LHCN-M2 (cell line): ENCODE measurements around the gene ADAMTS2. TPM values are rescaled to one million over a fixed set of nuclear protein-coding genes. Genes with fewer than 3 reads are reported as not detected.
A peak's percentile ranks its signal among the peaks of the same experiment; 100 is the strongest.

Experiments used
- DNase-seq: peaks from one replicate; pipeline ENCODE4 v3.0.0-alpha.2; 2012; ENCODE audit warnings: low read depth
- total RNA-seq: library from RNA; depleted of rRNA; stranded (reverse); fragments of >200 nt; gene quantifications from 2 replicates; pipeline ENCODE4 v1.2.3, GENCODE V29; 2014

ADAMTS2 gene
- total RNA-seq, 1 experiment from 2014 or later, result 24.1 TPM

GRCh38 chr5:179164331-179165311, 180.6 kb downstream of the ADAMTS2 start:
- DNase-seq, result no peak

- no peak for DNase-seq
Measured at GRCh38 chr5:179163236-179164155, 181.8 kb downstream of the ADAMTS2 start.

GRCh38 chr5:179162351-179163235, 182.7 kb downstream of the ADAMTS2 start:
- DNase-seq, result no peak

GRCh38 chr5:179161901-179162300, 183.4 kb downstream of the ADAMTS2 start:
- DNase-seq, result no peak

GRCh38 chr5:179160584-179160983, 184.7 kb downstream of the ADAMTS2 start:
- DNase-seq, result peak; percentile 42

- DNase-seq, result no peak
Measured at GRCh38 chr5:179158556-179158955, 186.7 kb downstream of the ADAMTS2 start.

- DNase-seq, result no peak
Measured at GRCh38 chr5:179154991-179155955, 190.0 kb downstream of the ADAMTS2 start.

GRCh38 chr5:179154346-179154990, 190.8 kb downstream of the ADAMTS2 start:
- no peak for DNase-seq

GRCh38 chr5:179153921-179154345, 191.3 kb downstream of the ADAMTS2 start:
- DNase-seq, result no peak

GRCh38 chr5:179153341-179153901, 191.8 kb downstream of the ADAMTS2 start:
- no peak for DNase-seq

GRCh38 chr5:179152941-179153340, 192.3 kb downstream of the ADAMTS2 start:
- no peak for DNase-seq

GRCh38 chr5:179152144-179152895, 192.9 kb downstream of the ADAMTS2 start:
- DNase-seq, result no peak

- no peak for DNase-seq
Measured at GRCh38 chr5:179151286-179152118, 193.8 kb downstream of the ADAMTS2 start.

- DNase-seq, result no peak
Measured at GRCh38 chr5:179150011-179150410, 195.2 kb downstream of the ADAMTS2 start.

- DNase-seq, result no peak
Measured at GRCh38 chr5:179149278-179149677, 196.0 kb downstream of the ADAMTS2 start.

GRCh38 chr5:179148703-179149170, 196.5 kb downstream of the ADAMTS2 start:
- DNase-seq, result no peak
